Muscle layer of colon (tissue), 2 donors: ENCODE results near the gene RUFY4.

Experiments
- H3K27ac ChIP-seq: one replicate; pipeline ENCODE4 v1.7.0; 2013; ENCODE audit warnings: low read depth, mild to moderate bottlenecking, low read length, moderate library complexity
- H3K27me3 ChIP-seq, 2 donors: one replicate each; pipeline ENCODE4 v1.7.0; 2013; ENCODE audit warnings: low read length in 2 of 2, mild to moderate bottlenecking in 2 of 2; ENCODE audit not compliant: insufficient read depth in 2 of 2, control insufficient read depth in 1 of 2
- H3K36me3 ChIP-seq: one replicate; pipeline ENCODE4 v1.7.0; 2013; ENCODE audit warnings: mild to moderate bottlenecking, low read length; ENCODE audit not compliant: insufficient read depth
- H3K4me1 ChIP-seq: one replicate; pipeline ENCODE4 v1.7.0; 2013; ENCODE audit warnings: mild to moderate bottlenecking, low read length; ENCODE audit not compliant: insufficient read depth
- H3K4me3 ChIP-seq, 2 donors: one replicate each; pipeline ENCODE4 v1.7.0; 2013; ENCODE audit warnings: low read length in 2 of 2, low read depth in 1 of 2, mild to moderate bottlenecking in 1 of 2, moderate library complexity in 1 of 2
- H3K9ac ChIP-seq: one replicate; pipeline ENCODE4 v1.7.0; 2013; ENCODE audit warnings: low read length
- H3K9me3 ChIP-seq: one replicate; pipeline ENCODE4 v1.7.0; 2013; ENCODE audit warnings: mild to moderate bottlenecking, low read length
- donor health status: abdominal sarcoma.
- donor health status: Adenocarcinoma of cecum.

The RUFY4 gene

DNA sequence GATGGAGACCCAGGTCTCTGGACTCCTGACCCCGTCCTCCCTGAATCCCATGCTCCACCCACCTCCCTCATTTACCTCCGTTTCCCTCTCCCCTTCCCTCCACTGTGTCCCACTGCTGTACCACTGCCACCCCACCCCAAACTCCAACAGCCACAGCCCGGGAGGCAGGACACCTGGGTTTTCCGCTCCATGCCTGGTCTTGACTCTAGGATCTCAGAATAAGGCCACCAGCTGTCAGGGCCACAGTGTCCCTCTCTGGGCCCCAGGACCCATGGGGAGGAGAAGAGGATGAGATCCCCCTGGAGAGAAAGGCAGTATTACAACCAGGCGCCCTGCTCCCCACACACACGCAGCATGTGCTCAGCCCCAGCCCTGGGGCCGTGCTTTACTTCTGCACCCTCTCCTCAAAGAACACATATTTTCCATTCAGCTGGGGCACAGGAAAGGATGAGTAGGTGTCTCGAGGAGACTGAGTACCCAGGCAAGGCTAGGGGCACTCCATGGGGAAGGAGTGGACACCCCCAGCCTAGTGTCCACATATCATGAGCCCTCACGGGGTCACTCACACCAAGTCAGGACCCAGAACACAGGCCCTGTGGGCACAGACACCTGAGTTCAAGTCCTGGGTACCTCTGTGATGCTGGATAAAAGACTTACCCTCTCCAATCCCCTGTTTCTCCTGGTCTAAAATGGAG lies 700 bp downstream of the RUFY4 start:
- Histone ChIP-seq H3K27me3 (peaks cover 0 to 20% of the 10 kb centered on the region in 2 donors), H3K9ac (no peak overlapping the region), H3K27ac (no peak overlapping the region), H3K4me3 (no peak overlapping the region), H3K9me3 (no peaks in the 10 kb centered on the region), H3K36me3 (no peaks in the 10 kb centered on the region), H3K4me1 (no peaks in the 10 kb centered on the region)

- Histone ChIP-seq H3K9me3 (no peaks in the 10 kb centered on the region), H3K36me3 (no peaks in the 10 kb centered on the region), H3K4me3 (no peak overlapping the region), H3K9ac (no peak overlapping the region), H3K27me3 (peaks cover 0 to 20% of the 10 kb centered on the region in 2 donors), H3K27ac (no peak overlapping the region), H3K4me1 (no peaks in the 10 kb centered on the region)
Observed at GRCh38 chr2:218070587-218070986, 1.5 kb downstream of the RUFY4 start.

GRCh38 chr2:218071218-218071937 lies 2.3 kb downstream of the RUFY4 start:
- no peak overlapping the region for H3K4me3 ChIP-seq
- no peak overlapping the region for H3K9ac ChIP-seq

GRCh38 chr2:218072002-218072401 lies 2.9 kb downstream of the RUFY4 start:
- no peak overlapping the region for H3K4me3 ChIP-seq
- H3K27ac ChIP-seq: no peak overlapping the region
- H3K4me1 ChIP-seq: no peaks in the 10 kb centered on the region
- H3K9me3 ChIP-seq: no peaks in the 10 kb centered on the region
- H3K9ac ChIP-seq: no peak overlapping the region
- no peaks in the 10 kb centered on the region for H3K36me3 ChIP-seq
- H3K27me3 ChIP-seq: peaks cover 0 to 18% of the 10 kb centered on the region in 2 donors

More at GRCh38 chr2:218071218-218071937, 2.3 kb downstream of the RUFY4 start:
- Histone ChIP-seq H3K36me3 (no peaks in the 10 kb centered on the region), H3K4me1 (no peaks in the 10 kb centered on the region), H3K27me3 (peaks cover 0 to 20% of the 10 kb centered on the region in 2 donors), H3K27ac (no peak overlapping the region), H3K9me3 (no peaks in the 10 kb centered on the region)

DNA sequence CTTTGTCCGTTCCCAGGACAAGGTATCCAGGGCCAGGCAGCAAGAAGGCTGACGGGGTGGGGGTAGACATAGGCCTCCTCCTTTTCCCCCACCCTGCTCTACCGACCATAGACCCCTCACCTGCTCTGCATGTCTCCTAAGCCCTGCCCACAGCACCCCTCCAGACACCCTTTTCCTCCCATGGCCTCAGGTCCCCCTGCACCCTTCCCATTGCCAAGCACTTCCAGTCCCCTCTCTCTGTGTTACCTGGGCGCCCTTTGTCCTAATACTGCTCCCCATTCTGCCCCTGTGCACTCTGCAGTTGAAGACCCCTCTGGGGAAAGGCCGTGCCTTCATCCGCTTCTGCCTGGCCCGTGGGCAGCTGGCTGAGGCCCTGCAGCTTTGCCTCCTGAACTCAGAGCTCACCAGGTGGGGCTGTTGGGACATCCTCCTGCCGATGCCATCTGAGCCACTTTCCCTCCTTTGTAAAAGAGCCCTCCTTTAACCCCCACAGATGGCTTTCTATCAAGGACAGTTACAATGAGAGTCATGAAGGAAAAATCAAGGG lies 3.5 kb downstream of the RUFY4 start:
- Histone ChIP-seq H3K36me3 (no peaks in the 10 kb centered on the region), H3K4me1 (no peaks in the 10 kb centered on the region), H3K4me3 (no peak overlapping the region), H3K9ac (no peak overlapping the region), H3K9me3 (no peaks in the 10 kb centered on the region), H3K27ac (no peak overlapping the region), H3K27me3 (peaks cover 0 to 12% of the 10 kb centered on the region in 2 donors)

- peaks cover 0 to 6% of the 10 kb centered on the region in 2 donors for H3K27me3 ChIP-seq
- H3K4me1 ChIP-seq: no peaks in the 10 kb centered on the region
- H3K27ac ChIP-seq: no peak overlapping the region
- no peaks in the 10 kb centered on the region for H3K36me3 ChIP-seq
- H3K4me3 ChIP-seq: no peak overlapping the region
- no peaks in the 10 kb centered on the region for H3K9me3 ChIP-seq
- no peak overlapping the region for H3K9ac ChIP-seq
Observed at GRCh38 chr2:218073185-218073584, 4.1 kb downstream of the RUFY4 start.

- no peak overlapping the region for H3K27ac ChIP-seq
- no peaks in the 10 kb centered on the region for H3K36me3 ChIP-seq
- no peaks in the 10 kb centered on the region for H3K27me3 ChIP-seq
- H3K4me3 ChIP-seq: no peak overlapping the region
- no peaks in the 10 kb centered on the region for H3K9me3 ChIP-seq
- no peaks in the 10 kb centered on the region for H3K4me1 ChIP-seq
- no peak overlapping the region for H3K9ac ChIP-seq
Observed at GRCh38 chr2:218074031-218074430, 5.0 kb downstream of the RUFY4 start.

- Histone ChIP-seq H3K9me3 (no peaks in the 10 kb centered on the region), H3K4me3 (no peak overlapping the region), H3K36me3 (no peaks in the 10 kb centered on the region), H3K4me1 (no peaks in the 10 kb centered on the region), H3K27me3 (no peaks in the 10 kb centered on the region), H3K9ac (no peak overlapping the region), H3K27ac (no peak overlapping the region)
Observed at GRCh38 chr2:218075975-218076811, 7.1 kb downstream of the RUFY4 start.

DNA sequence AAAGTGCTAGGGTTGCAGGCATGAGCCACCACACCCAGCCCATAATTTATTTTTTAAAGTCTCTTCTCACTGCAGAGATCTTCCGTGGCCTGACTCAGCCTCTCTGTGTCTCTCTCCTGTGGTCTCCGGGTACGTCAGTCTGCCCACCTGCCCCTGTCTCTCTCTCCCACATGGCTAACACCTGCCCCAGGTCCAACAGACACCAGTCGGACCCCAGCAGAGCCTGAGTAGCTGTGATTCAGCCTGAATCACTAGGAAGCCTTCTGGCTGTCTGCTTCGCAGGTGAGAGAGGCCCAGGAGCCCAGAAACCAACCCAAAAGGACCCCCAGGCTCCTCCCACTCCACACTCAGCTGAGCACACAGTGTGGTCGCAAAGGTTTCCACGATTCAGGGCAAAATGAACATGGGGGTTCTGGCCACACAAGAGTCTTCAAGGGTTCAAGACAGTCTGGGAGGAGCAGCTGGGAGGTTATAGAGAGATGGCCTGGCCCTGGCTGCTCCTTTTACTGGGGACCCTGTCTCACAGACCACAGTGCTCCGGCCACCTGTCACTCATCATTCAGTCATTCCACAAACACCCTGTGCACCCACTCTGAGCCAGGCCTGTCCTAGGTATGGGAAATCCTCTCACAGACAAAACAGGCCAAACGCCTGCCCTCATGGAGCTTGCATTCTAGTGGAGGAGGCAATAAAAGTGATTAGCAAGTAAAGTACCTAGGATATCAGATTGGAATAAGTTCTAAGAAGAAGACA lies 8.6 kb downstream of the RUFY4 start:
- Histone ChIP-seq H3K36me3 (no peaks in the 10 kb centered on the region), H3K4me1 (no peaks in the 10 kb centered on the region), H3K9ac (no peak overlapping the region), H3K27me3 (no peaks in the 10 kb centered on the region), H3K4me3 (no peak overlapping the region), H3K9me3 (no peaks in the 10 kb centered on the region), H3K27ac (no peak overlapping the region)

DNA sequence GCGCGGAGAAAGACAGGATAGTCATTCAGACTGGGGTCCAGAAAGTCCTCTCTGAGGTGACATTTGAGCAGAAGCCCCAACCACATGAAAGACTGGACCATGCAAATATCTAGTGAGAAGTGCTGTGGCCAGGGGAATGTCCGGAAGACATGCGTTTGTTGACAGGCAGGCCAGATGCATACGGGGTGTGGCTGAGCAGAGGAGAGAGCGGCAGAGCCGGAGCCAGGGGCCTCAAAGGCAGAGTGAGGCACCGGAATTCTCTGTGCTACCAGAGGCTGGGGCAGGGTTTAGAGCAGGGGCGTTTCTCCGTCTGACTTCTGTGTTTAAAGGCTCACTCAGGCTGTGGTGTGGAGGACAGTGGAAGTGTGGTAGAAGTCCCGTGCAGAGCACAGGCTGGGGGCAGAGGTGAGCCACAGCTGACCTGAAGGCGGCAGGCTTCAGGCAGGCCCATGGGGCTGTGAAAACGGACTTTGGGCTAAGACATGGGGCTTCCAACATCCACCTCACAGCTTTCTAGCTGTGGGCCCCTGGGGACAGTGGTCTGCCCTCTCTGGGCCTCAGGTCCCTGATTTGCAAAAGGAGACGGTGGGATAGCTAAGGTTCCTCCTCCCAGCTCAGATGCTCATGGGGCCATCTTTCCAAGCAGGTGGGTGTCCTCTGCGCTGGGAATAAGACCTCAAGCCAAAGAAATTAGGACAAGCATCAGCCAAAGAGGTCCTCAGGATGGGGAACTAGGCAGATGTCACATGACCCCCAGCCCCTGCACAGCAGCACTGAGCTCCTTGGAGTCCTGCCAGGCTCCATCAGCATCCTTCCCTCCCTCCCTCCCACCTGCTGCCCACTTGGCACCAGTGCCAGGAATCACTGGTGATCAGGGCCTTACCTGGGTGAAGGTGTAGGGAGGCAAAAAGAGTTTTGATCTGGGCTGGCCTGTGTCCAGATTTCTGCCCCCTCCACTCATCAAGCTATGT lies 11.2 kb downstream of the RUFY4 start:
- no peaks in the 10 kb centered on the region for H3K27me3 ChIP-seq
- no peak overlapping the region for H3K27ac ChIP-seq
- H3K4me1 ChIP-seq: no peaks in the 10 kb centered on the region
- H3K9me3 ChIP-seq: no peaks in the 10 kb centered on the region
- H3K36me3 ChIP-seq: no peaks in the 10 kb centered on the region
- no peak overlapping the region for H3K9ac ChIP-seq
- no peak overlapping the region for H3K4me3 ChIP-seq
